Endodermal cell (in vitro differentiated cells): Measurements from ENCODE around the gene EXPH5. TPM values are rescaled to one million over a fixed set of nuclear protein-coding genes. Genes with fewer than 3 reads are reported as not detected.
"Not testable (repeated sequence)": the region's sequence is repeated elsewhere in the genome, so short reads cannot be mapped to it uniquely, and the experiment has no call there.

ENCODE experiments used
- DNase-seq: peaks from one replicate; pipeline ENCODE4 v3.0.0-alpha.2; 2017
- H3K27ac ChIP-seq: 2 replicates; pipeline ENCODE4 v1.5.1; 2013; ENCODE audit warnings: mild to moderate bottlenecking, low read depth, low read length, moderate library complexity
- H3K27me3 ChIP-seq: 2 replicates; pipeline ENCODE4 v1.6.1; 2013; ENCODE audit warnings: mild to moderate bottlenecking, low read length, moderate library complexity; ENCODE audit not compliant: insufficient read depth, control insufficient read depth, poor library complexity, severe bottlenecking
- H3K36me3 ChIP-seq: 2 replicates; pipeline ENCODE4 v1.7.0; 2013; ENCODE audit warnings: mild to moderate bottlenecking, low read length, moderate library complexity; ENCODE audit not compliant: control insufficient read depth, insufficient read depth
- H3K4me1 ChIP-seq: one replicate; pipeline ENCODE4 v1.7.0; 2013; ENCODE audit warnings: low read length; ENCODE audit not compliant: control insufficient read depth, insufficient read depth
- H3K4me3 ChIP-seq: 2 replicates; pipeline ENCODE4 v1.5.1; 2013; ENCODE audit warnings: mild to moderate bottlenecking, low read length, moderate library complexity
- H3K9ac ChIP-seq: 2 replicates; pipeline ENCODE4 v1.6.1; 2013; ENCODE audit warnings: mild to moderate bottlenecking, low read length, moderate library complexity; ENCODE audit not compliant: poor library complexity, severe bottlenecking; ENCODE audit errors: extremely low read depth
- H3K9me3 ChIP-seq: 2 replicates; pipeline ENCODE4 v1.6.1; 2013; ENCODE audit warnings: mild to moderate bottlenecking, low read length, moderate library complexity; ENCODE audit not compliant: control insufficient read depth
- H3K27ac Mint-ChIP-seq: 2 replicates; pipeline ENCODE4 v1.8.0; 2020; ENCODE audit warnings: mixed read lengths
- H3K27me3 Mint-ChIP-seq: 2 replicates; pipeline ENCODE4 v1.8.0; 2021; ENCODE audit warnings: mild to moderate bottlenecking, mixed read lengths; ENCODE audit not compliant: insufficient read depth
- H3K36me3 Mint-ChIP-seq: 2 replicates; pipeline ENCODE4 v1.8.0; 2020; ENCODE audit warnings: low read depth, mixed read lengths
- H3K4me1 Mint-ChIP-seq: 2 replicates; pipeline ENCODE4 v1.8.0; 2020; ENCODE audit warnings: mixed read lengths
- H3K4me3 Mint-ChIP-seq: 2 replicates; pipeline ENCODE4 v1.8.0; 2020; ENCODE audit warnings: mild to moderate bottlenecking, moderate library complexity, mixed read lengths
- H3K9me3 Mint-ChIP-seq: 2 replicates; pipeline ENCODE4 v1.8.0; 2020; ENCODE audit warnings: mild to moderate bottlenecking, mixed read lengths
- CTCF ChIP-seq: fragments of 200-600 bp; sonication (generic); conservative IDR thresholded peaks from 2 replicates; pipeline ENCODE4 v1.5.0; 2021; ENCODE audit warnings: antibody characterized with exemption, mild to moderate bottlenecking
- WGBS, 2 experiments: methylation state at CpG; one replicate each; pipeline versions ENCODE4 v1.1.5 to v1.1.7; 2013; ENCODE audit warnings: missing lambda C conversion rate in 2 of 2, mixed read lengths in 1 of 2; ENCODE audit not compliant: insufficient coverage in 1 of 2, insufficient read length in 1 of 2; 5-methylcytosine and 5-hydroxymethylcytosine counted together
- total RNA-seq, 2 donors: library from RNA; stranded (reverse); fragmentation: NEBNext Ultra II Directional in 1 of 2; extraction: Animal tissue kit (Norgen Biotek cat#: 25700) in 1 of 2; gene quantifications; 2 replicates in 1 of 2; 3 replicates in 1 of 2; pipeline ENCODE4 v1.2.1, GENCODE V29; 2021

Gene EXPH5
- total RNA-seq, 2 donors from 2014 or later, result 4.8 to 6.4 TPM

GRCh38 chr11:108606495-108607160, 13.1 kb upstream of the EXPH5 start:
- peaks cover 52% of the 10 kb centered on the region for H3K27me3 Mint-ChIP-seq
- Histone ChIP-seq H3K36me3 (no peaks in the 10 kb centered on the region), H3K4me3 (no peak overlapping the region), H3K27me3 (no peaks in the 10 kb centered on the region), H3K9ac (no peak overlapping the region), H3K4me1 (peaks cover 4% of the 10 kb centered on the region), H3K9me3 (no peaks in the 10 kb centered on the region), H3K27ac (no peak overlapping the region)
- no peaks in the 10 kb centered on the region for H3K9me3 Mint-ChIP-seq
- no peaks in the 10 kb centered on the region for H3K36me3 Mint-ChIP-seq
- peaks cover 18% of the 10 kb centered on the region for H3K4me1 Mint-ChIP-seq
- no peak overlapping the region for H3K27ac Mint-ChIP-seq
- H3K4me3 Mint-ChIP-seq, result no peak overlapping the region
- TF ChIP-seq CTCF, result no peak
- no peak for DNase-seq
- 91 to 100% methylated on average over 1 to 3 of the region's 3 CpGs for WGBS, 2 experiments

DNA sequence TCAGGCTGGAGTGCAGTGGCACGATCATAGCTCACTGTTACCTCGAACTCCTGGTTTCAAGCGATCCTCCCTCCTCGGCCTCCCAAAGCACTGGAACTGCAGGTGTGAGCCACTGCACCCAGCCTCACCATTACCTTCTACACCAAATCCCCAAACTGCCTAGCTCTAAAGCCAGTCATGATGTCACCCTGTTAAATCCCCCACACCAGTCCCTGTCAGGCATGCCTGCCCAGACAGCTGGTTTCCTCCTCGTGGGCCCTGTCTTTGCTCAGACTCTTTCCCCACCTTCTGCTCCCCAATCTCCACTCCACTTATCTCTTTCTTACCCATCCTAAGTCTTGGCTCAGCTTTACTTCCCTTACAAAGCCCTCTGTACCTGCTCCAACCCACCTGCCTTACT, 12.5 kb upstream of the EXPH5 start:
- Mint-ChIP-seq H3K36me3 (no peaks in the 10 kb centered on the region), H3K4me3 (no peak overlapping the region), H3K27ac (no peak overlapping the region), H3K27me3 (peaks cover 50% of the 10 kb centered on the region), H3K4me1 (peaks cover 18% of the 10 kb centered on the region), H3K9me3 (no peaks in the 10 kb centered on the region)
- TF ChIP-seq CTCF, result no peak
- no peak overlapping the region for H3K9ac ChIP-seq
- H3K27me3 ChIP-seq, result no peaks in the 10 kb centered on the region
- H3K4me3 ChIP-seq, result no peak overlapping the region
- H3K4me1 ChIP-seq, result peaks cover 4% of the 10 kb centered on the region
- DNase-seq, result no peak
- no peak overlapping the region for H3K27ac ChIP-seq
- 86 to 93% methylated on average over 3 to 5 of the region's 5 CpGs for WGBS, 2 experiments
- H3K9me3 ChIP-seq, result no peaks in the 10 kb centered on the region
- no peaks in the 10 kb centered on the region for H3K36me3 ChIP-seq

DNA sequence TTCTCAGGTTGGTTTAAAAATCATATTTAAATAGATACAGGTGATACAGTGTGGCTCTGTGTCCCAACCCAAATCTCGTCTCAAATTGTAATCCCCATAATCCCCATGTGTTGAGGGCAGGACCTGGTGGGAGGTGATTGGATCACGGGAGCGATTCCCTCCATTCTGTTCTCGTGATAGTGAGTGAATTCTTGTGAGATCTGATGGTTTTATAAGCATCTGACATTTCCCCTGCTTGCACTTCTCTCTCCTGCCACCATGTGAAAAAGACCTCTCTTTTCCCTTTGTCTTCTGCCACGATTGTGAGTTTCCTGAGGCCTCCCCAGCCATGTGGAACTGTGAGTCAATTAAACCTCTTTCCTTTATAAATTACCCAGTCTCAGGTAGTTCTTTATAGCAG, 9.2 kb upstream of the EXPH5 start:
- 53 to 78% methylated on average over 2 to 5 of the region's 5 CpGs for WGBS, 2 experiments
- not testable (repeated sequence) for H3K36me3 ChIP-seq, H3K27ac Mint-ChIP-seq, H3K27me3 ChIP-seq, H3K4me3 ChIP-seq, H3K36me3 Mint-ChIP-seq, H3K27ac ChIP-seq, H3K4me3 Mint-ChIP-seq, H3K9ac ChIP-seq, H3K9me3 Mint-ChIP-seq, H3K4me1 ChIP-seq, H3K9me3 ChIP-seq
- peak; percentile 63 for TF ChIP-seq CTCF
- Mint-ChIP-seq H3K27me3 (peaks cover 72% of the 10 kb centered on the region), H3K4me1 (peaks cover 14% of the 10 kb centered on the region)
- DNase-seq, result peak; percentile 58
